ENCODE data around the gene MAP1LC3A.

MAP1LC3A gene

GRCh38 chr20:34528921-34529297 lies 29.6 kb upstream of the MAP1LC3A start:
- H3K4me1 ChIP-seq (ENCODE audit: low read length): no peaks in the 10 kb centered on the region
- peaks cover 3% of the 10 kb centered on the region; the same call in 1 of the 2 replicates for H3F3A ChIP-seq (ENCODE audit: insufficient read depth, low read length)
- H3K9ac ChIP-seq (ENCODE audit: low read length): no peak overlapping the region
- no peak overlapping the region for H3K4me2 ChIP-seq (ENCODE audit: low read depth, low read length)
- no peak for DNase-seq
- TF ChIP-seq EZH2 (optimal IDR thresholded peaks at IDR 0.05; ENCODE audit: low read depth, low read length): no peak
- TF ChIP-seq EZH2phosphoT487 (IDR thresholded peaks at IDR 0.05; ENCODE audit: low read length): no peak
- no peak for TF ChIP-seq CTCF (IDR thresholded peaks at IDR 0.05; ENCODE audit: low read length)
- no peaks in the 10 kb centered on the region for H3K9me2 ChIP-seq (replicated peaks; ENCODE audit: insufficient read depth, low read length)
- H3K27me3 ChIP-seq (replicated peaks; ENCODE audit: insufficient read depth, low read length): no peaks in the 10 kb centered on the region
- peaks cover 59% of the 10 kb centered on the region for H3K79me2 ChIP-seq (ENCODE audit: low read length)
- 0 out of 2 replicates have a peak, but pooled peaks cover 11% of the 10 kb centered on the region for H3K36me3 ChIP-seq (replicated peaks; ENCODE audit: insufficient read depth, low read length)
- H2AFZ ChIP-seq (ENCODE audit: low read length): no peak overlapping the region
- H3K4me3 ChIP-seq (ENCODE audit: low read length): no peak overlapping the region
- no peaks in the 10 kb centered on the region; the same call in 1 of the 2 replicates for H4K20me1 ChIP-seq (ENCODE audit: insufficient read depth, low read length)
- H3K27ac ChIP-seq (ENCODE audit: low read length): no peak overlapping the region
- H3K9me3 ChIP-seq (replicated peaks; ENCODE audit: insufficient read depth, low read length): no peaks in the 10 kb centered on the region

DNA sequence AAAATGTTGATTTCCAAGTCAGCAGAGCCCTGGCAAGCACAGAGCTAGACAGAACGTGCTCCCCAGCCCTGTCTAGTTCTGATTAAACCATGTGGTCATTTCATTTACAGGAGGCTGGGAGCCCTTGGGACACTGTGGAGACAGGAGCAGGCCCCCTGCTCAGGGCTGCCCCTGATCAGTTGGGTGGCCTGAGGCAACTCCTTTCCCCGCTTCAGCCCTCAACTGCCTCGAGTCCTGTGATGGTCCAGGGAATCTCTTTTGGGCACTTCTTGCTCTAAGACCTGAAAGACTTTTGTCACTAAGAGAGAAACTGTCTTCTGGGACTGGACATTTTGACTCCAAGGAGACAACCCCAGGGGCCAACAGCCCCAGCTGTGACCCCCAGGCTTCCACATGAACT lies 28.8 kb upstream of the MAP1LC3A start:
- no peak for DNase-seq
- H3K36me3 ChIP-seq (replicated peaks; ENCODE audit: insufficient read depth, low read length): 0 out of 2 replicates have a peak, but pooled peaks cover 11% of the 10 kb centered on the region
- no peaks in the 10 kb centered on the region for H3K9me3 ChIP-seq (replicated peaks; ENCODE audit: insufficient read depth, low read length)
- H3K9me2 ChIP-seq (replicated peaks; ENCODE audit: insufficient read depth, low read length): no peaks in the 10 kb centered on the region
- no peaks in the 10 kb centered on the region; the same call in 1 of the 2 replicates for H4K20me1 ChIP-seq (ENCODE audit: insufficient read depth, low read length)
- H3K9ac ChIP-seq (ENCODE audit: low read length): no peak overlapping the region
- TF ChIP-seq EZH2phosphoT487 (IDR thresholded peaks at IDR 0.05; ENCODE audit: low read length): no peak
- no peak for TF ChIP-seq CTCF (IDR thresholded peaks at IDR 0.05; ENCODE audit: low read length)
- no peak for TF ChIP-seq EZH2 (optimal IDR thresholded peaks at IDR 0.05; ENCODE audit: low read depth, low read length)
- no peak overlapping the region for H3K27ac ChIP-seq (ENCODE audit: low read length)
- H3K79me2 ChIP-seq (ENCODE audit: low read length): peaks cover 51% of the 10 kb centered on the region
- H3K4me1 ChIP-seq (ENCODE audit: low read length): no peaks in the 10 kb centered on the region
- H3F3A ChIP-seq (ENCODE audit: insufficient read depth, low read length): peaks cover 3% of the 10 kb centered on the region; the same call in 1 of the 2 replicates
- no peak overlapping the region for H3K4me2 ChIP-seq (ENCODE audit: low read depth, low read length)
- H3K27me3 ChIP-seq (replicated peaks; ENCODE audit: insufficient read depth, low read length): no peaks in the 10 kb centered on the region
- H3K4me3 ChIP-seq (ENCODE audit: low read length): no peak overlapping the region
- H2AFZ ChIP-seq (ENCODE audit: low read length): no peak overlapping the region

- no peak overlapping the region for H3K27ac ChIP-seq (ENCODE audit: low read length)
- H3K9me2 ChIP-seq (replicated peaks; ENCODE audit: insufficient read depth, low read length): no peaks in the 10 kb centered on the region
- no peak overlapping the region for H2AFZ ChIP-seq (ENCODE audit: low read length)
- H3K4me1 ChIP-seq (ENCODE audit: low read length): no peaks in the 10 kb centered on the region
- H3K9me3 ChIP-seq (replicated peaks; ENCODE audit: insufficient read depth, low read length): no peaks in the 10 kb centered on the region
- no peak overlapping the region for H3K9ac ChIP-seq (ENCODE audit: low read length)
- peaks cover 3% of the 10 kb centered on the region; the same call in 1 of the 2 replicates for H3F3A ChIP-seq (ENCODE audit: insufficient read depth, low read length)
- no peak for DNase-seq
- TF ChIP-seq CTCF (IDR thresholded peaks at IDR 0.05; ENCODE audit: low read length) (no peak), EZH2phosphoT487 (IDR thresholded peaks at IDR 0.05; ENCODE audit: low read length) (no peak), EZH2 (optimal IDR thresholded peaks at IDR 0.05; ENCODE audit: low read depth, low read length) (no peak)
- H3K36me3 ChIP-seq (replicated peaks; ENCODE audit: insufficient read depth, low read length): 0 out of 2 replicates have a peak, but pooled peaks cover 11% of the 10 kb centered on the region
- H3K4me3 ChIP-seq (ENCODE audit: low read length): no peak overlapping the region
- H4K20me1 ChIP-seq (ENCODE audit: insufficient read depth, low read length): no peaks in the 10 kb centered on the region; the same call in 1 of the 2 replicates
- no peak overlapping the region for H3K4me2 ChIP-seq (ENCODE audit: low read depth, low read length)
- H3K27me3 ChIP-seq (replicated peaks; ENCODE audit: insufficient read depth, low read length): no peaks in the 10 kb centered on the region
- peaks cover 45% of the 10 kb centered on the region for H3K79me2 ChIP-seq (ENCODE audit: low read length)
These were observed 28.2 kb upstream of the MAP1LC3A start for GRCh38 chr20:34530342-34530741.
